NT2/D1 (cell line): ENCODE measurements around the gene AP1G2.

Source experiments
- DNase-seq: peaks from one replicate; pipeline ENCODE4 v3.0.0-alpha.2; 2011; ENCODE audit warnings: low read depth, low spot score
- H3K27me3 ChIP-seq: 2 replicates; pipeline ENCODE4 v1.6.0; 2011; ENCODE audit warnings: mild to moderate bottlenecking; ENCODE audit not compliant: insufficient read length, insufficient read depth
- H3K36me3 ChIP-seq: 2 replicates; pipeline ENCODE4 v1.6.1; 2011; ENCODE audit warnings: mild to moderate bottlenecking, low read length, mixed read lengths; ENCODE audit not compliant: insufficient read depth, insufficient read length
- H3K4me1 ChIP-seq: 2 replicates; pipeline ENCODE4 v1.5.1; 2011; ENCODE audit not compliant: insufficient read depth, insufficient read length
- H3K4me3 ChIP-seq: 2 replicates; pipeline ENCODE4 v1.5.1; 2011; ENCODE audit warnings: low read depth; ENCODE audit not compliant: insufficient read length
- H3K9ac ChIP-seq: 2 replicates; pipeline ENCODE4 v1.6.0; 2011; ENCODE audit warnings: low read depth; ENCODE audit not compliant: insufficient read length
- H3K9me3 ChIP-seq: 2 replicates; pipeline ENCODE4 v1.5.1; 2011; ENCODE audit warnings: mild to moderate bottlenecking, low read length; ENCODE audit not compliant: insufficient read depth
- SUZ12 ChIP-seq: IDR thresholded peaks from 2 replicates; pipeline ENCODE4 v1.6.1; 2011; ENCODE audit not compliant: insufficient read length, insufficient read depth; ENCODE audit errors: extremely low read depth
- YY1 ChIP-seq: IDR thresholded peaks from 2 replicates; pipeline ENCODE4 v1.6.1; 2011; ENCODE audit not compliant: insufficient read length, insufficient read depth
- ZNF274 ChIP-seq: IDR thresholded peaks from 2 replicates; pipeline ENCODE4 v1.6.1; 2011; ENCODE audit warnings: mild to moderate bottlenecking, low read depth, low read length

The AP1G2 gene

DNA sequence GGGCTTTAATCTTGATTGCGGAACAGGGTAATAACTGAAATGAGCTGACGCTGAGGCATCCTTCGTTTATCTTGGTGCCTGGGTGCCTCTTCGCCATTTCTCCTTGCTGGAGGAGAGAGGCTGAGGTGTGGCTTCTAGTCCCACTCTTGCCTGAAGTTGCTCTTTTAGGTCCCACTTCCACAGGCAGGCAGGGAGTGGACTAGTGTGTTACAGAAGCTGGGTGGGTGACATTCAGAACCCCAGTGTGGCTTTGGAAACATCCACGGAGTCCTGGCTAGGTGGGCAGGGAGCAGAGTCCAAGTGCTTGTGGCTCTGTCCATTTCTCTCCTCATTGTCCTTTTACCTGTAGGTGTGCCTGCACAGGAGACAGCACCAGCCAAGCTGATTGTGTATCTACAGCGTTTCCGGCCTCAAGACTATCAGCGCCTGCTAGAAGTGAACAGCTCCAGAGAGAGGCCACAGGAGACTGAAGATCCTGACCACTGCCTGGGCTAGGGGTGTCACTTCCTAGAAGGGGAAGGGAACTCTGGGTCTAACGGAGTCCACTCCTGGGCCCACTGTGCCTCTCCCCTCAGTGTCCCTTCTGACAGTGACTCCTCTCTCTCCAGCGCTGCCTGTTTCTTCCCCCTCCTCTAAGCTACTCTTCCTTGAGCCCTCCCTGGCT lies 9.1 kb downstream of the AP1G2 start:
- DNase-seq, result no peak
- Histone ChIP-seq H3K9me3 (no peaks in the 10 kb centered on the region), H3K27me3 (no peaks in the 10 kb centered on the region), H3K36me3 (peaks cover 57% of the 10 kb centered on the region), H3K4me1 (peaks cover 6% of the 10 kb centered on the region), H3K9ac (no peak overlapping the region), H3K4me3 (no peak overlapping the region)
- TF ChIP-seq ZNF274, result no peak
- no peak for TF ChIP-seq SUZ12
- TF ChIP-seq YY1, result no peak

- TF ChIP-seq SUZ12 (no peak), YY1 (no peak)
- no peaks in the 10 kb centered on the region for H3K9me3 ChIP-seq
- H3K4me3 ChIP-seq, result no peak overlapping the region
- H3K4me1 ChIP-seq, result peaks cover 6% of the 10 kb centered on the region
- no peaks in the 10 kb centered on the region for H3K27me3 ChIP-seq
- no peak overlapping the region for H3K9ac ChIP-seq
- no peak for DNase-seq
- H3K36me3 ChIP-seq, result peaks cover 51% of the 10 kb centered on the region
These were observed 9.6 kb downstream of the AP1G2 start for GRCh38 chr14:23557946-23558345.

GRCh38 chr14:23557521-23557920 lies 10.1 kb downstream of the AP1G2 start:
- H3K9ac ChIP-seq, result no peak overlapping the region
- peaks cover 6% of the 10 kb centered on the region for H3K4me1 ChIP-seq
- peaks cover 51% of the 10 kb centered on the region for H3K36me3 ChIP-seq
- no peaks in the 10 kb centered on the region for H3K27me3 ChIP-seq
- TF ChIP-seq ZNF274 (no peak), YY1 (no peak), SUZ12 (no peak)
- H3K9me3 ChIP-seq, result no peaks in the 10 kb centered on the region
- H3K4me3 ChIP-seq, result no peak overlapping the region
- DNase-seq, result no peak

DNA sequence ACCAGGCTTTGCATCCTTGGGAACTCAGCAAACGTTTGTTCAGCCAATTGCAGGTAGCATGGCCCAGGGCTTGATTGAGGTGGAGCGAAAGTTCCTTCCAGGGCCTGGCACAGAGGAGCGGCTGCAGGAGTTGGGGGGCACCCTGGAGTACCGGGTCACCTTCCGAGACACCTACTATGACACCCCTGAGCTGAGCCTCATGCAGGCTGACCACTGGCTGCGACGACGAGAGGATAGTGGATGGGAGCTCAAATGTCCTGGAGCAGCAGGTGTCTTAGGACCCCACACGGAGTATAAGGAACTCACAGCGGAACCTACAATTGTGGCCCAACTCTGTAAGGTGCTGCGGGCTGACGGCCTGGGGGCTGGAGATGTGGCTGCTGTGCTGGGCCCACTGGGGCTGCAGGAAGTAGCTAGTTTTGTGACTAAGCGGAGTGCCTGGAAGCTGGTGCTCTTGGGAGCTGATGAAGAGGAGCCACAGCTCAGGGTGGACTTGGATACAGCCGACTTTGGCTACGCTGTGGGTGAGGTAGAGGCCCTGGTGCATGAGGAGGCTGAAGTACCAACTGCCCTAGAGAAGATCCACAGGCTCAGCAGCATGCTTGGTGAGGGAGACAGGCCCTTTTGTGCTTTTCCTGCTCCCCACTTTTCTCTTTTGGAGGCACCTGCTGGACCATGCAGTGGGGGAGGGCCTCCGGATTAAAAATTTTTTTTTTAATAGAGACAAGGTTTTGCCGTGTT lies 10.7 kb downstream of the AP1G2 start:
- TF ChIP-seq ZNF274 (no peak), YY1 (no peak), SUZ12 (no peak)
- peak overlapping the region; percentile 88 for H3K9ac ChIP-seq
- H3K4me1 ChIP-seq, result peaks cover 6% of the 10 kb centered on the region
- DNase-seq, result no peak
- peak overlapping the region; percentile 82 for H3K4me3 ChIP-seq
- peaks cover 45% of the 10 kb centered on the region for H3K36me3 ChIP-seq
- no peaks in the 10 kb centered on the region for H3K27me3 ChIP-seq
- H3K9me3 ChIP-seq, result no peaks in the 10 kb centered on the region

GRCh38 chr14:23555882-23556699 lies 11.5 kb downstream of the AP1G2 start, which contains the start of gene THTPA:
TSS of gene THTPA (plus strand) at chr14:23556271. CDS start at chr14:23556758, 487 bp downstream.
- peaks cover 6% of the 10 kb centered on the region for H3K4me1 ChIP-seq

DNA sequence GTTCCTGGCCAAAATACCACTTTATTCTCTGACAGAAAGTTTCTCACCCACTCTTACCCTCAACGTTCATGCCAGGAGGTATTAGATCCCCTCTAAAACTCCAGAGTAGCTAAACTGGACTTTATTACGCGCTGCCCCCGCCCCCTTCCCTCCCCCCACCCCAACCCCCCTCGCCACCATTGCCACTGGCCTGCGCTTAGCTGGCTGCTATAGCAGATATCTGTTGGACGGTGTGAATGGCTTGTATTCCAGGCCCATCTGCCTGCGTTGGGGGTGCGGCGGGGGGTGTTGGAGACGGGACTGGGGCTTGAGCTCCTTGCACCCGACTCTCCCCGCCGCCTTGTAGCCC lies 12.1 kb downstream of the AP1G2 start:
- Histone ChIP-seq H3K36me3 (peaks cover 33% of the 10 kb centered on the region), H3K4me1 (peaks cover 6% of the 10 kb centered on the region), H3K9me3 (no peaks in the 10 kb centered on the region), H3K4me3 (peak overlapping the region; percentile 82), H3K27me3 (no peaks in the 10 kb centered on the region), H3K9ac (peak overlapping the region; percentile 88)
- no peak for DNase-seq
- TF ChIP-seq SUZ12, result no peak
- no peak for TF ChIP-seq ZNF274
- TF ChIP-seq YY1, result no peak

More at GRCh38 chr14:23555882-23556699, 11.5 kb downstream of the AP1G2 start, which contains the start of gene THTPA:
- H3K27me3 ChIP-seq, result no peaks in the 10 kb centered on the region
- no peak for DNase-seq
- H3K9ac ChIP-seq, result peak within 1 kb of the TSS; percentile 88
- H3K36me3 ChIP-seq, result peaks cover 37% of the 10 kb centered on the region
- no peak for TF ChIP-seq ZNF274
- TF ChIP-seq YY1, result peak; percentile 44
- no peak for TF ChIP-seq SUZ12
- peak within 1 kb of the TSS; percentile 82 for H3K4me3 ChIP-seq
- H3K9me3 ChIP-seq, result no peaks in the 10 kb centered on the region
